Caco-2 (cell line): ENCODE data around the gene ERC1. TPM values are rescaled to one million over a fixed set of nuclear protein-coding genes. Genes with fewer than 3 reads are reported as not detected.

ENCODE experiments used
- BruUV-seq: library from RNA; stranded (reverse); fragments of 400-500 nt; replicated peaks from 2 replicates; lab custom pipeline; 2021; lab: Mats Ljungman, UMichigan
- CTCF ChIA-PET: fragments of 300-600 bp; sonication (Branson Sonifier 250); formaldehyde crosslinking; loops from one replicate; lab custom pipeline; 2022; ENCODE audit warnings: antibody characterized with exemption; lab: Charles Lee
- POLR2A ChIA-PET: fragments of 300-600 bp; sonication (Branson Sonifier 250); formaldehyde crosslinking; loops from one replicate; lab custom pipeline; 2022; ENCODE audit warnings: antibody characterized with exemption; lab: Charles Lee
- DNase-seq, 2 experiments: peaks; one replicate each; pipeline versions ENCODE4 v3.0.0 to v3.0.0-alpha.2; 2020 to 2022
- H3K27me3 ChIP-seq: replicated peaks from 2 replicates; pipeline ENCODE4 v1.6.0; 2011; ENCODE audit warnings: low read length; ENCODE audit not compliant: control insufficient read depth, insufficient read depth
- H3K36me3 ChIP-seq: 2 replicates; pipeline ENCODE4 v1.5.1; 2011; ENCODE audit warnings: low read length; ENCODE audit not compliant: control insufficient read depth, insufficient read depth
- H3K4me1 ChIP-seq: fragments of 250-450 bp; sonication (Bioruptor Pico); 2 replicates; pipeline ENCODE4 v1.5.1; 2020; ENCODE audit warnings: mild to moderate bottlenecking
- H3K4me3 ChIP-seq: 2 replicates; pipeline ENCODE4 v1.5.1; 2011; ENCODE audit warnings: low read depth, mild to moderate bottlenecking, control low read depth, low read length
- H3K9me3 ChIP-seq: fragments of 250-450 bp; sonication (Bioruptor Pico); 2 replicates; pipeline ENCODE4 v1.5.1; 2020; ENCODE audit warnings: mild to moderate bottlenecking, moderate library complexity
- H3K27ac Mint-ChIP-seq: one replicate; pipeline ENCODE4 v1.8.0; 2022; ENCODE audit warnings: mixed read lengths; ENCODE audit not compliant: unreplicated experiment
- H3K27me3 Mint-ChIP-seq: one replicate; pipeline ENCODE4 v1.8.0; 2022; ENCODE audit warnings: mixed read lengths; ENCODE audit not compliant: insufficient read depth, unreplicated experiment
- H3K36me3 Mint-ChIP-seq: one replicate; pipeline ENCODE4 v1.8.0; 2022; ENCODE audit warnings: mild to moderate bottlenecking, mixed read lengths; ENCODE audit not compliant: insufficient read depth, unreplicated experiment
- H3K4me1 Mint-ChIP-seq: one replicate; pipeline ENCODE4 v1.8.0; 2022; ENCODE audit warnings: low read depth, mixed read lengths; ENCODE audit not compliant: unreplicated experiment
- H3K4me3 Mint-ChIP-seq: one replicate; pipeline ENCODE4 v1.8.0; 2022; ENCODE audit warnings: mild to moderate bottlenecking, moderate library complexity, mixed read lengths; ENCODE audit not compliant: unreplicated experiment
- H3K9me3 Mint-ChIP-seq: one replicate; pipeline ENCODE4 v1.8.0; 2022; ENCODE audit warnings: mixed read lengths; ENCODE audit not compliant: unreplicated experiment
- CTCF ChIP-seq, 2 experiments: fragments of 200-600 bp in 1 of 2; IDR thresholded peaks; 1 replicate in 1 of 2; 2 replicates in 1 of 2; pipeline versions ENCODE4 v1.5.1 to v1.8.0; 2011 to 2022; ENCODE audit warnings: antibody characterized with exemption in 1 of 2, control low read depth in 1 of 2, inconsistent platforms in 1 of 2, low read depth in 1 of 2, low read length in 1 of 2, mild to moderate bottlenecking in 1 of 2, moderate library complexity in 1 of 2; ENCODE audit not compliant: insufficient read depth in 1 of 2, severe bottlenecking in 1 of 2, unreplicated experiment in 1 of 2
- intact Hi-C: fragments of 100-400 bp; cut with micrococcal nuclease; formaldehyde crosslinking; loops from one replicate; pipeline ENCODE4 v1.10.0; 2022; ENCODE audit not compliant: unreplicated experiment
- total RNA-seq: library from RNA; stranded (reverse); gene quantifications from 2 replicates; pipeline ENCODE4 v1.2.3, GENCODE V29; 2022

ERC1 gene
- total RNA-seq, 1 experiment from 2014 or later, result 88.4 TPM

- H3K4me1 ChIP-seq, result peaks cover 3% of the 10 kb centered on the region; the same call in 1 of the 2 replicates
- peaks cover 4% of the 10 kb centered on the region for H3K36me3 Mint-ChIP-seq
- H3K4me1 Mint-ChIP-seq, result peaks cover 11% of the 10 kb centered on the region
- no peaks in the 10 kb centered on the region for H3K9me3 ChIP-seq
- ChIA-PET POLR2A (no interaction called here), CTCF (no interaction called here)
- intact Hi-C loops, result no loop called here
- DNase-seq, result no peak
- H3K9me3 Mint-ChIP-seq, result no peaks in the 10 kb centered on the region
- no peaks in the 10 kb centered on the region for H3K27me3 ChIP-seq
- no peak for TF ChIP-seq CTCF (IDR thresholded peaks at IDR 0.05; ENCODE audit: insufficient read depth in 1 of 2, low read depth in 1 of 2, low read length in 1 of 2, severe bottlenecking in 1 of 2, unreplicated experiment in 1 of 2)
- no peak overlapping the region for H3K4me3 Mint-ChIP-seq
- no peak overlapping the region for H3K4me3 ChIP-seq
- no peaks in the 10 kb centered on the region for H3K27me3 Mint-ChIP-seq
- BruUV-seq, result no TSS peak
- H3K36me3 ChIP-seq, result no peaks in the 10 kb centered on the region
- no peak overlapping the region for H3K27ac Mint-ChIP-seq
Observed at GRCh38 chr12:1471224-1471623, 480.2 kb downstream of the ERC1 start.

- intact Hi-C loops, result no loop called here
- Mint-ChIP-seq H3K4me1 (no peaks in the 10 kb centered on the region), H3K4me3 (no peak overlapping the region), H3K27me3 (no peaks in the 10 kb centered on the region), H3K27ac (no peak overlapping the region), H3K36me3 (peaks cover 4% of the 10 kb centered on the region), H3K9me3 (no peaks in the 10 kb centered on the region)
- H3K36me3 ChIP-seq, result no peaks in the 10 kb centered on the region
- CTCF ChIA-PET, result no interaction called here
- no peak overlapping the region for H3K4me3 ChIP-seq
- no peaks in the 10 kb centered on the region for H3K9me3 ChIP-seq
- POLR2A ChIA-PET, result no interaction called here
- no peaks in the 10 kb centered on the region for H3K27me3 ChIP-seq
- no peak for DNase-seq
- TF ChIP-seq CTCF (IDR thresholded peaks at IDR 0.05; ENCODE audit: insufficient read depth in 1 of 2, low read depth in 1 of 2, low read length in 1 of 2, severe bottlenecking in 1 of 2, unreplicated experiment in 1 of 2), result no peak
- H3K4me1 ChIP-seq, result no peaks in the 10 kb centered on the region
- BruUV-seq, result no TSS peak
Observed at GRCh38 chr12:1473418-1473817, 482.4 kb downstream of the ERC1 start.

- Mint-ChIP-seq H3K4me1 (no peaks in the 10 kb centered on the region), H3K36me3 (peaks cover 4% of the 10 kb centered on the region), H3K4me3 (no peak overlapping the region), H3K27me3 (no peaks in the 10 kb centered on the region), H3K9me3 (no peaks in the 10 kb centered on the region), H3K27ac (no peak overlapping the region)
- no peaks in the 10 kb centered on the region for H3K27me3 ChIP-seq
- DNase-seq, result no peak
- no peaks in the 10 kb centered on the region for H3K9me3 ChIP-seq
- no peak for TF ChIP-seq CTCF (IDR thresholded peaks at IDR 0.05; ENCODE audit: insufficient read depth in 1 of 2, low read depth in 1 of 2, low read length in 1 of 2, severe bottlenecking in 1 of 2, unreplicated experiment in 1 of 2)
- CTCF ChIA-PET, result no interaction called here
- H3K4me1 ChIP-seq, result no peaks in the 10 kb centered on the region
- H3K4me3 ChIP-seq, result no peak overlapping the region
- no peaks in the 10 kb centered on the region for H3K36me3 ChIP-seq
- intact Hi-C loops, result no loop called here
- no TSS peak for BruUV-seq
- POLR2A ChIA-PET, result interaction anchor here (0.5 kb wide), 1 partner anchor 95 kb away, joined by 3 read pairs; no protein-coding TSS in a partner anchor
Observed at GRCh38 chr12:1474041-1474573, 483.1 kb downstream of the ERC1 start.
